ENCODE measurements around the gene GPR108.

The GPR108 gene

GRCh38 chr19:6700586-6701316, 36.6 kb downstream of the GPR108 start:
- no peaks in the 10 kb centered on the region for H3K27me3 ChIP-seq (ENCODE audit: insufficient read depth, low read length)
- no peak overlapping the region for H3K4me2 ChIP-seq (ENCODE audit: low read length)
- H3K4me3 ChIP-seq (ENCODE audit: low read depth, low read length): no peak overlapping the region
- no peak overlapping the region for H3K18ac ChIP-seq (ENCODE audit: low read length)
- no peak overlapping the region for H3K27ac ChIP-seq (ENCODE audit: low read depth, low read length)
- H4K91ac ChIP-seq (ENCODE audit: low read depth, low read length): no peak overlapping the region
- no peak overlapping the region for H3K23ac ChIP-seq (ENCODE audit: low read length)
- H2BK12ac ChIP-seq (ENCODE audit: low read length): no peak overlapping the region
- H3K4ac ChIP-seq (ENCODE audit: low read depth, low read length): no peak overlapping the region
- no peak overlapping the region for H4K8ac ChIP-seq (ENCODE audit: low read depth, low read length)
- H4K12ac ChIP-seq (ENCODE audit: low read depth, low read length): no peak overlapping the region
- H3K4me1 ChIP-seq (ENCODE audit: control insufficient read depth in 1 of 2, insufficient read depth in 2 of 2, low read length in 2 of 2): no peaks in the 10 kb centered on the region
- H2AFZ ChIP-seq (ENCODE audit: insufficient read depth, low read length, poor library complexity): no peak overlapping the region
- no peaks in the 10 kb centered on the region for H3K79me1 ChIP-seq (ENCODE audit: low read length)
- WGBS (ENCODE audit: extremely low coverage, insufficient coverage, insufficient read length): no CpG with 5 or more reads among the region's 8 CpGs
- H3K14ac ChIP-seq (ENCODE audit: low read length): no peak overlapping the region
- no peak overlapping the region for H2AK5ac ChIP-seq (ENCODE audit: low read length)
- H2BK5ac ChIP-seq (ENCODE audit: low read depth, low read length, poor library complexity): no peak overlapping the region
- no peak overlapping the region for H2BK120ac ChIP-seq (ENCODE audit: insufficient read depth, low read length, poor library complexity)
- no peak for DNase-seq
- no peaks in the 10 kb centered on the region for H3K9me3 ChIP-seq (ENCODE audit: insufficient read depth, low read depth, low read length)
- no peaks in the 10 kb centered on the region for H3K79me2 ChIP-seq (ENCODE audit: control insufficient read depth, insufficient read depth, low read length, poor library complexity)
- no peak overlapping the region for H3K9ac ChIP-seq (ENCODE audit: low read length)
- H3K36me3 ChIP-seq (ENCODE audit: control insufficient read depth in 1 of 2, insufficient read depth in 2 of 2, low read length in 2 of 2): no peaks in the 10 kb centered on the region

GRCh38 chr19:6699935-6700334, 37.4 kb downstream of the GPR108 start:
- no peak for DNase-seq
- H3K9me3 ChIP-seq (ENCODE audit: insufficient read depth, low read depth, low read length): no peaks in the 10 kb centered on the region
- H3K27ac ChIP-seq (ENCODE audit: low read depth, low read length): no peak overlapping the region
- H3K14ac ChIP-seq (ENCODE audit: low read length): no peak overlapping the region
- no peaks in the 10 kb centered on the region for H3K36me3 ChIP-seq (ENCODE audit: control insufficient read depth in 1 of 2, insufficient read depth in 2 of 2, low read length in 2 of 2)
- no peaks in the 10 kb centered on the region for H3K79me1 ChIP-seq (ENCODE audit: low read length)
- H4K8ac ChIP-seq (ENCODE audit: low read depth, low read length): no peak overlapping the region
- H2BK120ac ChIP-seq (ENCODE audit: insufficient read depth, low read length, poor library complexity): no peak overlapping the region
- H3K4ac ChIP-seq (ENCODE audit: low read depth, low read length): no peak overlapping the region
- no peak overlapping the region for H2BK5ac ChIP-seq (ENCODE audit: low read depth, low read length, poor library complexity)
- H4K12ac ChIP-seq (ENCODE audit: low read depth, low read length): no peak overlapping the region
- no peak overlapping the region for H3K4me2 ChIP-seq (ENCODE audit: low read length)
- H3K79me2 ChIP-seq (ENCODE audit: control insufficient read depth, insufficient read depth, low read length, poor library complexity): no peaks in the 10 kb centered on the region
- H3K9ac ChIP-seq (ENCODE audit: low read length): no peak overlapping the region
- no peak overlapping the region for H3K18ac ChIP-seq (ENCODE audit: low read length)
- no peak overlapping the region for H2AK5ac ChIP-seq (ENCODE audit: low read length)
- H3K23ac ChIP-seq (ENCODE audit: low read length): no peak overlapping the region
- H3K4me3 ChIP-seq (ENCODE audit: low read depth, low read length): no peak overlapping the region
- H2BK12ac ChIP-seq (ENCODE audit: low read length): no peak overlapping the region
- no peaks in the 10 kb centered on the region for H3K27me3 ChIP-seq (ENCODE audit: insufficient read depth, low read length)
- no peaks in the 10 kb centered on the region for H3K4me1 ChIP-seq (ENCODE audit: control insufficient read depth in 1 of 2, insufficient read depth in 2 of 2, low read length in 2 of 2)
- H2AFZ ChIP-seq (ENCODE audit: insufficient read depth, low read length, poor library complexity): no peak overlapping the region
- no peak overlapping the region for H4K91ac ChIP-seq (ENCODE audit: low read depth, low read length)

DNA sequence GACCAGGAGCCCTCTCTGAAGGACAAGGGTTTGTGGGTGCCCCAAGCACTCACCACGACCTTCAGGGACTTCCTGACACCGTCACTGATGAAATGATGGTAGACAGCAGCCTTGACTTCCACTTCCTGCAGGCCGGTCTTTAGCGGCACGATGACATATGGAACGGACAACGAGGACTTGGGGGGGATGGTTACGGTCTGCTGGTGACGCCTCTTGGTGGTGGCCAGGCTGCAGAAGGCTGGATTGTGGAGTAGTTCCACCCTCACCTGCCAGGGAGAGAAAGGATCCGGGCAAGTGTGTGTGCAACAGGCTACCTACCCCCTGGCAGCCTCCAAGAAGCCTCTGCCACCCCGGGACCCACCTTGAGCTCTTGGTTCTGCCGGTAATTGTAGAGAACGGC, 40.1 kb downstream of the GPR108 start:
- no peak overlapping the region for H2BK120ac ChIP-seq (ENCODE audit: insufficient read depth, low read length, poor library complexity)
- no peak overlapping the region for H3K4me3 ChIP-seq (ENCODE audit: low read depth, low read length)
- H3K27ac ChIP-seq (ENCODE audit: low read depth, low read length): no peak overlapping the region
- H2AK5ac ChIP-seq (ENCODE audit: low read length): no peak overlapping the region
- no peaks in the 10 kb centered on the region for H3K79me2 ChIP-seq (ENCODE audit: control insufficient read depth, insufficient read depth, low read length, poor library complexity)
- no peak overlapping the region for H2AFZ ChIP-seq (ENCODE audit: insufficient read depth, low read length, poor library complexity)
- no peaks in the 10 kb centered on the region for H3K36me3 ChIP-seq (ENCODE audit: control insufficient read depth in 1 of 2, insufficient read depth in 2 of 2, low read length in 2 of 2)
- H3K27me3 ChIP-seq (ENCODE audit: insufficient read depth, low read length): no peaks in the 10 kb centered on the region
- no peak overlapping the region for H4K12ac ChIP-seq (ENCODE audit: low read depth, low read length)
- no peak overlapping the region for H4K8ac ChIP-seq (ENCODE audit: low read depth, low read length)
- H3K4me2 ChIP-seq (ENCODE audit: low read length): no peak overlapping the region
- no peak overlapping the region for H3K14ac ChIP-seq (ENCODE audit: low read length)
- H4K91ac ChIP-seq (ENCODE audit: low read depth, low read length): no peak overlapping the region
- no peak for DNase-seq
- no peak overlapping the region for H2BK12ac ChIP-seq (ENCODE audit: low read length)
- no peak overlapping the region for H2BK5ac ChIP-seq (ENCODE audit: low read depth, low read length, poor library complexity)
- no peak overlapping the region for H3K4ac ChIP-seq (ENCODE audit: low read depth, low read length)
- H3K4me1 ChIP-seq (ENCODE audit: control insufficient read depth in 1 of 2, insufficient read depth in 2 of 2, low read length in 2 of 2): no peaks in the 10 kb centered on the region
- H3K9me3 ChIP-seq (ENCODE audit: insufficient read depth, low read depth, low read length): peaks cover 3% of the 10 kb centered on the region
- WGBS (ENCODE audit: extremely low coverage, insufficient coverage, insufficient read length): no CpG with 5 or more reads among the region's 13 CpGs
- H3K18ac ChIP-seq (ENCODE audit: low read length): no peak overlapping the region
- H3K23ac ChIP-seq (ENCODE audit: low read length): no peak overlapping the region
- no peaks in the 10 kb centered on the region for H3K79me1 ChIP-seq (ENCODE audit: low read length)
- no peak overlapping the region for H3K9ac ChIP-seq (ENCODE audit: low read length)

- no peak overlapping the region for H3K4me2 ChIP-seq (ENCODE audit: low read length)
- H3K36me3 ChIP-seq (ENCODE audit: control insufficient read depth in 1 of 2, insufficient read depth in 2 of 2, low read length in 2 of 2): no peaks in the 10 kb centered on the region
- no peak overlapping the region for H3K23ac ChIP-seq (ENCODE audit: low read length)
- H3K18ac ChIP-seq (ENCODE audit: low read length): no peak overlapping the region
- H3K4me1 ChIP-seq (ENCODE audit: control insufficient read depth in 1 of 2, insufficient read depth in 2 of 2, low read length in 2 of 2): no peaks in the 10 kb centered on the region
- no peak overlapping the region for H3K14ac ChIP-seq (ENCODE audit: low read length)
- no peak overlapping the region for H2AK5ac ChIP-seq (ENCODE audit: low read length)
- no peak overlapping the region for H2BK12ac ChIP-seq (ENCODE audit: low read length)
- H3K9ac ChIP-seq (ENCODE audit: low read length): no peak overlapping the region
- DNase-seq: no peak
- H3K79me1 ChIP-seq (ENCODE audit: low read length): no peaks in the 10 kb centered on the region
- H4K91ac ChIP-seq (ENCODE audit: low read depth, low read length): no peak overlapping the region
- no peak overlapping the region for H2BK120ac ChIP-seq (ENCODE audit: insufficient read depth, low read length, poor library complexity)
- H3K4me3 ChIP-seq (ENCODE audit: low read depth, low read length): no peak overlapping the region
- no CpG with 5 or more reads among the region's 18 CpGs for WGBS (ENCODE audit: extremely low coverage, insufficient coverage, insufficient read length)
- H4K8ac ChIP-seq (ENCODE audit: low read depth, low read length): no peak overlapping the region
- no peak overlapping the region for H3K4ac ChIP-seq (ENCODE audit: low read depth, low read length)
- H2BK5ac ChIP-seq (ENCODE audit: low read depth, low read length, poor library complexity): no peak overlapping the region
- H3K79me2 ChIP-seq (ENCODE audit: control insufficient read depth, insufficient read depth, low read length, poor library complexity): no peaks in the 10 kb centered on the region
- no peaks in the 10 kb centered on the region for H3K27me3 ChIP-seq (ENCODE audit: insufficient read depth, low read length)
- no peak overlapping the region for H4K12ac ChIP-seq (ENCODE audit: low read depth, low read length)
- H3K9me3 ChIP-seq (ENCODE audit: insufficient read depth, low read depth, low read length): peaks cover 3% of the 10 kb centered on the region
- no peak overlapping the region for H2AFZ ChIP-seq (ENCODE audit: insufficient read depth, low read length, poor library complexity)
- no peak overlapping the region for H3K27ac ChIP-seq (ENCODE audit: low read depth, low read length)
Observed at GRCh38 chr19:6696239-6696820, 41.0 kb downstream of the GPR108 start.

All from trophoblast cell (in vitro differentiated cells and primary cell).